SK-N-MC (cell line): ENCODE data around the gene AQP5.
"Not testable (repeated sequence)": the region's sequence is repeated elsewhere in the genome, so short reads cannot be mapped to it uniquely, and the experiment has no call there.

Experiments used
- EZH2 ChIP-seq: fragments of 200-600 bp; sonication (generic); IDR thresholded peaks from one replicate; pipeline ENCODE4 v1.6.1; 2017; ENCODE audit warnings: antibody characterized with exemption
- POLR2AphosphoS5 ChIP-seq: IDR thresholded peaks from 2 replicates; pipeline ENCODE4 v1.6.1; 2012; ENCODE audit warnings: mild to moderate bottlenecking, low read depth, low read length, borderline replicate concordance

- not testable (repeated sequence) for TF ChIP-seq EZH2, POLR2AphosphoS5
Observed at GRCh38 chr12:49989400-49989799, 27.7 kb downstream of the AQP5 start.
